Activated T-helper 1 cell treated with Interleukin-2 at 50 U/mL for 16 hours (primary cell): ENCODE data around the gene PRKCZ.
A peak's percentile ranks its signal among the peaks of the same experiment; 100 is the strongest.

Experiments
- DNase-seq: peaks from one replicate; pipeline ENCODE4 v3.0.0-alpha.2; 2020; ENCODE audit warnings: low read depth

Gene PRKCZ

GRCh38 chr1:2024887-2025286 is 25.3 kb upstream of the PRKCZ start:
- no peak for DNase-seq

- no peak for DNase-seq
Observed at GRCh38 chr1:2025491-2025981, 24.7 kb upstream of the PRKCZ start.

GRCh38 chr1:2027961-2028583 is 22.1 kb upstream of the PRKCZ start:
- no peak for DNase-seq

- no peak for DNase-seq
Observed at GRCh38 chr1:2028870-2029560, 21.2 kb upstream of the PRKCZ start.

- no peak for DNase-seq
Observed at GRCh38 chr1:2029561-2029960, 20.6 kb upstream of the PRKCZ start.

- no peak for DNase-seq
Observed at GRCh38 chr1:2030076-2030871, 19.9 kb upstream of the PRKCZ start.

- DNase-seq = no peak
Observed at GRCh38 chr1:2031546-2032540, 18.4 kb upstream of the PRKCZ start.

- DNase-seq = no peak
Observed at GRCh38 chr1:2032737-2033136, 17.5 kb upstream of the PRKCZ start.

- no peak for DNase-seq
Observed at GRCh38 chr1:2033165-2033564, 17.0 kb upstream of the PRKCZ start.

GRCh38 chr1:2036287-2036686 is 13.9 kb upstream of the PRKCZ start:
- DNase-seq = no peak

GRCh38 chr1:2037314-2037979 is 12.8 kb upstream of the PRKCZ start:
- no peak for DNase-seq

- no peak for DNase-seq
Observed at GRCh38 chr1:2038229-2038628, 12.0 kb upstream of the PRKCZ start.

- DNase-seq = no peak
Observed at GRCh38 chr1:2039251-2039650, 11.0 kb upstream of the PRKCZ start.

- DNase-seq = no peak
Observed at GRCh38 chr1:2041305-2041704, 8.9 kb upstream of the PRKCZ start.

GRCh38 chr1:2041887-2042286 is 8.3 kb upstream of the PRKCZ start:
- no peak for DNase-seq

GRCh38 chr1:2042830-2043773 is 7.1 kb upstream of the PRKCZ start:
- no peak for DNase-seq

- no peak for DNase-seq
Observed at GRCh38 chr1:2043886-2044285, 6.3 kb upstream of the PRKCZ start.

- peak; percentile 72 for DNase-seq
Observed at GRCh38 chr1:2044510-2045319, 5.5 kb upstream of the PRKCZ start.
